HG02852 (cell line): ENCODE measurements around the gene AMZ1.

Experiments
- ATAC-seq: cut with Tn5 transposase; IDR thresholded peaks from one replicate; pipeline ENCODE4 v1.9.1; 2021; ENCODE audit warnings: mild to moderate bottlenecking, moderate library complexity; ENCODE audit not compliant: unreplicated experiment

The AMZ1 gene

GRCh38 chr7:2651336-2651735 lies 36.7 kb upstream of the AMZ1 start:
- ATAC-seq: no peak

- ATAC-seq: no peak
These were observed 35.9 kb upstream of the AMZ1 start for GRCh38 chr7:2651847-2652735.

- ATAC-seq: no peak
These were observed 35.3 kb upstream of the AMZ1 start for GRCh38 chr7:2652736-2653060.

GRCh38 chr7:2654059-2654458 lies 33.9 kb upstream of the AMZ1 start:
- ATAC-seq: no peak

- ATAC-seq: no peak
These were observed 32.0 kb upstream of the AMZ1 start for GRCh38 chr7:2655870-2656614.

- no peak for ATAC-seq
These were observed 30.8 kb upstream of the AMZ1 start for GRCh38 chr7:2657208-2657607.

- ATAC-seq: no peak
These were observed 29.9 kb upstream of the AMZ1 start for GRCh38 chr7:2657920-2658671.

GRCh38 chr7:2658941-2659340 lies 29.1 kb upstream of the AMZ1 start:
- no peak for ATAC-seq

GRCh38 chr7:2659556-2660358 lies 28.2 kb upstream of the AMZ1 start:
- ATAC-seq: no peak

- no peak for ATAC-seq
These were observed 27.5 kb upstream of the AMZ1 start for GRCh38 chr7:2660359-2661095.

- no peak for ATAC-seq
These were observed 26.9 kb upstream of the AMZ1 start for GRCh38 chr7:2661096-2661449.

- no peak for ATAC-seq
These were observed 26.3 kb upstream of the AMZ1 start for GRCh38 chr7:2661602-2662272.

- no peak for ATAC-seq
These were observed 25.5 kb upstream of the AMZ1 start for GRCh38 chr7:2662273-2663120.

GRCh38 chr7:2663121-2663886 lies 24.7 kb upstream of the AMZ1 start:
- no peak for ATAC-seq

GRCh38 chr7:2663960-2664359 lies 24.0 kb upstream of the AMZ1 start:
- ATAC-seq: no peak

GRCh38 chr7:2665359-2665791 lies 22.6 kb upstream of the AMZ1 start:
- ATAC-seq: no peak

- ATAC-seq: no peak
These were observed 21.8 kb upstream of the AMZ1 start for GRCh38 chr7:2666155-2666554.
